ENCODE measurements around the gene ZBTB20.

Gene ZBTB20

DNA sequence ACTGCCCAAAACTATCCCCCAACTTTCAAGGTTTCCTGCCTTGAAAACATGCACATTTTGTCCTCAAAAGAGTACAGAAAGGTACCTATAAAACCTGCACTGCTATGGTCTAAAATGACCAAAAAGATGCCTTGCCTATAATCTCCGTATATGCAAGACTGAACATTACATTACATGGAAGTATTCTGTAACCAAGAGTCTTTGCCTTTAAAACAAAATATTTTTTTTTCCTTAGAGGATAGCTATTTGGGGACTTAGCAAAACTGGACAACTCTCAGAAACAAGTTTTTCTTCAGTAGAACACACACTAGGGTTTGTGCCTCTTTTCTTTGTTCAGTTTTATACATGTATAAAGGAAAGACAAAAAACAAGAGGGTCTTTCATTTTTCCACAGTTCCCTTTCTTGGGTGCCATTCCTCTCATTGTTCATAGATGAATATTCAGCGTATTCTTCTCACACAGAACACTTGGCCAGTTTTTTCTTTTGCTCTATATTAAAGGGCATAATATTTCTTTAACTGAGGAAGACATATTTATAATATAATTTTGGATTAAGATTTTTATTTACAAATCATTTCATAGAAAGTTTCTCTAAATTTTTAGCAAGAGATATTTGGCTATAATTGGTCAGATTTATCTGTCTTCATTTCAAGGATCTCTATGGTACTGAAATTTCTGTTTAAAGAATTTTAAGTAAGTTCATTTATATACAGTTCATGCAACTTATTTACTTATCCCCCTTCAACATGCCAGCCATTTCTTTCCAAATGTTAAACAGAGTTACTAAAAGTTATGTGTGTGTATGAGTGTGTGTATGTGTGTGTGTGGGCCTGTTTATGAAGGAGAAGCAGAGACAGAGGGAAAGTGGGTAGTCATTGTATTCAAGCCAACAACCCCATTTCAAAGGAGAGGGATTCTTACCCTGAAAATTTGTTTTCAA lies 142.6 kb downstream of the ZBTB20 start:
- no peak for DNase-seq

DNA sequence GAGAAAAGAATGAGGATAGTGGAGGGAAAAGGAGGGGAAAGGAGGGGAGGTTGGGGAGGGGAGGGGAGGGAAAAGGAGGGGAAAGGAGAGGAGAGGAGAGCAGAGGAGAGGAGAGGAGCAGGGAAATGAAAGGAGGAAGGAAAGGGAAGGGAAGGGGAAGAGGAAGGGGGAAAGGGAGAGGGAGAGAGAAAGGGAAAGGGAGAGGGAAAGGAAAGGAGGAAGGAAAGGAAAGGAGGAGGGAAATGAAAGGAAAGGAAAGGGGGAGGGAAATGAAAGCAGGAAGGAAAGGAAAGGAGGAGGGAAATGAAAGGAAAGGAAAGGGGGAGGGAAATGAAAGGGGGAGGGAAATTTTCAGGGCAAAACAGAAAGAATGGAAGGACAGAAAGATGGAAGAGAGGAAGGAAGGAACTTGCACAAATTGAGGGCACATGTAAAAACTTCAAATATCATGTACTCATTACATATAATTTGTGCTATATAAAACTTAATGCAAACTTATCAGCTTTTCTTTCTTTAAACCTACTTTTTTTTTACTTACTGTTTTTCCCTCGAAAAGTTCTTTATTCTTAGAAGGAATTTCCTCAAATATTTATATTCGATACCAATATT lies 148.0 kb downstream of the ZBTB20 start:
- no peak for DNase-seq

DNA sequence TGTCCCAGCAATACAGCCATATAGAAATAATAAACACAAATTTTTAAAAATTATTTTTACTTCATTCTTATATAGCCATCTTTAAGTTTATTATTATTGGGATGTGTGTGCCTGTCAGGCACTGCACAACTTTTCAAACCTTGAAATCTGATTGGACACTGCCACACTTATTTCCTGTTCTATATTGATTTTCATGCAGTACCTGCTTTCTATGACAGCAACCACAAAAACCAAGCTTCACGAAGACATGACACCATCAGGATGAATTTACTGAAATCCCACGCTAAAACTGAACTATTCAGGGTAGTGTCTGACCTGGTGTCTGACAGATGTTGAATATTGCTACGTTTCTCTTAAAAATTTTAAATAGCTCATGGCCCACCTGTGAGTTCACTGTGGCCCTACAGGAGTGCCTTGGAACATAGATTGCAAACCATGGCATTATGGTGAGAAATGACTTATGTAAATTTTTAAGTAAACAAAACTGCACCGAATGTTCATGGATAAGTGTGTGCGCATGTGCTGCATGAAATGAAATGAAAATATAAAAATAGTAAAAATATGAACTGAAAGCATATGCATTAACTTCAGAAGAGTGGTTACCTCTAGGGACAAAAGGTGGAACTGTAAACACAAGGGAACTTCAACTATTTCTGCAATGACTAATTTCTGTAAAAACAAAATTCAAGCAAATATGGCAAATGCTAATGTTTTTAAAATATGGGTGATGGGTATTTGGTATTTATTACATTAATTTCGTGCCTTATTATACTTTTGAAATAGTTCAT lies 152.3 kb downstream of the ZBTB20 start:
- no peak for DNase-seq

DNA sequence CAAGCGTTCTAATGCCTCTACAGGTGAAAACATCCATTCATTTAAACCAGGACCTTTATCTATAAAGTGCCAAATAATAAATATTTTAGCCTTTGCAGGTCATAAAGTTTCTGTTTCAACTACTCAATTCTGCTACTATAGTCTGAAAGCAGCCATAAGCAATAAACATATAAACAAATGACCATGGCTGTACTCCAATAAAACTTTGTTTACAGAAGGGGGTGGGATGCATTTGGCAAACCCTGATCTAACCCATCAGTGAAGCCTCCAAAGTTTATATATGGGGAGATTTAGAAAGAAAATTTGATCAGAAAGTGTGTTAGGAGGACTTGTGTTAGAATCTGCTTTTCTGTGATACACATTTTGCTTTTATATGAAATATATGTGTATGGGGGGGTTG lies 161.3 kb downstream of the ZBTB20 start:
- DNase-seq, result no peak

- DNase-seq, result no peak
These were observed 163.8 kb downstream of the ZBTB20 start for GRCh38 chr3:114983248-114983647.

GRCh38 chr3:114974387-114974786 lies 172.7 kb downstream of the ZBTB20 start:
- no peak for DNase-seq

DNA sequence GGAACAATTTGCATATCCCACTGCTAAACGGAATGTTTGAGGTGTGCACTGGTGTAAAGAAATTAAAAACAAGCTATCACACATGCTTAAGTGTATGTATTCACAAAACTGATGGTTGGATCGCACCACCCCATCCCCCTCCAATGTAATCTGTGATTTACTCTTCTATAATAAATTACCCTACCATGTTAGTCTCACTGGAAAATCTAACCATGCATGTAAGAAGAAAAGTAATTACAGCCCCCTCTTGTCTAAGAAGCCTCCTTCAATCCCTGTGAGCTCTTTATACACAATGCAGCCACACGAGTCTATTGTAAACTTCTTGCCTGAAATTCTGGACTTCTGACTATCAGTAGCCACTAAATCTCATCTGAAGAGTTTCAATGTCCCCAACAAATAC lies 173.6 kb downstream of the ZBTB20 start:
- peak; percentile 12 for DNase-seq

DNA sequence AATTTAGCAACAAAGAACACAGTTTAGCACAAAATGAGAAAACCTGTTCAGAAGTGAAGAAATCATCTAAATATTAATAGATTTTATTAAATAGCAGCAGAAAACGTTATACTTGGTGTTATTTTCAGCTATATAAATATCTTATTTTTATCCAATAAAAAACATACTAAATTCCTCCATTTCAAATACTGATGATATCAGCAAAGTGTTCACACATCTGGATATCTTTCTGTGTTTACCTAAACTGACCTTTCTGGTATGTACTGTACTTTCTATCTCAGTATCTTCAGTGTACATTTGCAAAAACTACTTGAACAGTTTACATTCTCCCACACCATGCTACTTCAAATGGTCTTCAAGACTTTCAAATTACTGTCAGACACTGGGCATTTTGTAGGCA lies 179.9 kb downstream of the ZBTB20 start:
- DNase-seq, result no peak

DNA sequence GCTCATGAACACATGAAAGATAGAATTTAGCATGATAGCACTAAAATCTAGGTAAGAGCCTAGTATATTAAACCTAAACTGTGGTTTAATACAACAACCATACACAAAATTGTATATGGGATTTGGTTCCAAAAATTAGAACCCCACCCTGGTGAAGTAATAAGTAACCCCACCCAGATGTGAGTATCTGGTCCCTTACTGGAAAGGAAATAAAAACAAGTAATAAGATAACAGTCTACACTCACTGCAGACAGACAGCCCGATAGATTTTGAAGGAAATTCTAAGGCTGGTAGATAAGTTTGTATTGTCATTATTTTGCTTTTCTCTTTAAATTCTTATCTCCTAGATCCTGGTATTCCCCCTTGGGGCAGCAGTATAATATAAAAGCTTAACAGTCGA lies 184.9 kb downstream of the ZBTB20 start:
- no peak for DNase-seq

GRCh38 chr3:114958930-114959329 lies 188.2 kb downstream of the ZBTB20 start:
- no peak for DNase-seq

DNA sequence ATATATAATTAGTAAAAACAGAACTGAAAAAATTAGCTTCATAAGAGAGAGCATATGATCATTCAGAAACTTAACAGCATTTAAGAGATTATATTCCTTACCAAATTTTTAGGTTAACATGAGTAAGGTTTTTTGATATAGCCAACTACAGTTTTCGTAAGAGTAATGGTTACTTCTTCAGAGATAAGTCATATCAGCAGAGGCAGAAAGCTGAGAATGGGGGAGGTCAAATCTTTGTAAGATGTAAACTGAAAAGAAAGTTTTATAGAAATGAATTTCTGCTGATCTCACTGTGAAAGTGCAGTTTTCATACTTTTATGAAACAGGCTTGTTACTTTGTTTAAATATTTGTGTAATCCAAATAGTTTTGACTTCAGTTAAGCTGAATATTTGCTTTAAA lies 193.3 kb downstream of the ZBTB20 start:
- DNase-seq, result no peak

GRCh38 chr3:114953215-114953799 lies 193.8 kb downstream of the ZBTB20 start:
- DNase-seq, result no peak

DNA sequence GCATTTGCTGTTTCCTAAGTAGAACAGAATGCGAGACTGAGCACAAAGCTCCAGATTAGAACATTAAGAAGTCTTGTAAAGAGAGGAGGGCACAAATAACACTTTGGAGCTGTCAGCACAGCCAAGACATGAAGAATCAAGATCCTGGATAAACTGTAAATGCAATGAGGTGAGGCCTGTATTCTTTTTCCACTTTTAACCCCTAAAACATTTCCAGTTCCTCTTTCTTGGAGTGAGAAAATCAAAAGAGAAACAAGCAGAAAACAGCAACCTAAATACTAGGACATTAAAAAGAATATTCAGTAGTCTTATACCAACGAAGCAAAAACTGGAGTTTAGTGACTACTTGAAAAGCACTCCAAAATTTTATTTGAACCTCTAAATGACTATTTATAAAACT lies 204.3 kb downstream of the ZBTB20 start:
- DNase-seq, result no peak

DNA sequence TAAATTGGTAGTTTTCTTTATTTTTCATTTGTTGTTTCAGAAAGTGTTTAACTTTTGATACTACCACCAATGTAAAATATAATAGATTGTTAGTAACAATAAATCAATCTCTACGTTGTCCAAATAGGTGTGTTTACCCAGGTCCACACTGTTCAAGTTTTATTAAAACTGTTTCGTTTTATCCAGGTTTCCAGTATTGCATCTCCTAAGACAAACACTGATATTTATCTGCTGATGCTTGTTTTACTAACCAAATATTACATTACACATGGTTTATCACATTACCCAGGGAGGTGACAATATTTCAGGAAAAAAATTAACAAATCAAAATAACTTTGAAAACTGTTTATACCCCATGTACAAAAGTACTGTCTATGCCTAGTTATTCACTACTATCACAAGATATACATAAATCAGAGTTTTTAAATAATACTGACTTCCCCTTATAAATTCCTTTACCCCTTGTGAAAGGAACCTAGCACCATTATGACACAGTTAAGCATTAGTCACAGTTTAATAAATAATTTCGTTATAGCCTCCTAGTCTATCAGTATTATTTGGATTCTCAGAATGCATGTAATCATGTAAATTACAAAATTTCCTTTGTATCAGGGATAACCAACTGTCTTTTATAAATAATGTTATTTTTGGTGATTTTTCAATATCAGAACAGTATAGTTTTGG lies 205.3 kb downstream of the ZBTB20 start:
- no peak for DNase-seq

- DNase-seq, result no peak
These were observed 207.2 kb downstream of the ZBTB20 start for GRCh38 chr3:114939920-114940319.

DNA sequence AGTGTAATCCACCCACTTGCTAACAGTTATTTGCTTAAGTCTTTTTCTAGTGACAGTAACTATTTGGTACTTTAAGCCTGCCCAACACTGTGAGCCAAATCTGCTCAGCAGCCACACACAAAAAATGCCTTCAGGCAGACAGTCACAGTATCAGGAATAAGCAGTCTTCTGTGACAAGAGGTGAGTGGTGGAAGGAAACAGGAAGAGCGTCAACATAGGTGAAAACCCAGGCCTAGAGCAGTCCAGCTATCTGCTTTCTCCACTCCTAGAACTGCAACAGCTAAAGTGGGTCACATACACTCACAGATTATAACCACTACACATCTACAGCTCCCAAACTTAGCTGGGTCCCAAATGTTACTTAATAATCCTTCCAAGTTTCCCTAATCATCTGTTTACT lies 213.7 kb downstream of the ZBTB20 start:
- no peak for DNase-seq

- DNase-seq, result no peak
These were observed 216.9 kb downstream of the ZBTB20 start for GRCh38 chr3:114929971-114930732.

GRCh38 chr3:114928989-114929640 lies 218.0 kb downstream of the ZBTB20 start:
- no peak for DNase-seq

DNA sequence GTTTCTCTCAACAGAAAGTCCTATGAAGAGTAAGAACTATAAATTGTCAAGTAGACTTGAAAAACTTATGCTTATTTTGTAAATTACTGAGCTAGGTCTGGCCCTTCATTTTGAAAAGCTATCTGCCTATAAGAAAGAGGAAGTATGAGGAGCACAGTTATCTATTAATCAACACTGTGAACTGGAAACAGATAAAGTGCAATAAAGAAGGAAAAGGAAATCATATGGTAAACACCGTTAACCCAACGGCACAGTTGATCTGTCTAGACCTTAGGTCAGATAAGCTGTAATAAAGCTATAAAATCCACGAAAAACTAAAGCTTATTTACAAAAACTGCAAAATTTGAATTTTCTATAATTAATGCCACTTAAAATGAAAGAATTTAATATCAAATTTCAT lies 242.5 kb downstream of the ZBTB20 start:
- DNase-seq, result no peak

GRCh38 chr3:114903213-114903612 lies 243.9 kb downstream of the ZBTB20 start:
- DNase-seq, result no peak

DNA sequence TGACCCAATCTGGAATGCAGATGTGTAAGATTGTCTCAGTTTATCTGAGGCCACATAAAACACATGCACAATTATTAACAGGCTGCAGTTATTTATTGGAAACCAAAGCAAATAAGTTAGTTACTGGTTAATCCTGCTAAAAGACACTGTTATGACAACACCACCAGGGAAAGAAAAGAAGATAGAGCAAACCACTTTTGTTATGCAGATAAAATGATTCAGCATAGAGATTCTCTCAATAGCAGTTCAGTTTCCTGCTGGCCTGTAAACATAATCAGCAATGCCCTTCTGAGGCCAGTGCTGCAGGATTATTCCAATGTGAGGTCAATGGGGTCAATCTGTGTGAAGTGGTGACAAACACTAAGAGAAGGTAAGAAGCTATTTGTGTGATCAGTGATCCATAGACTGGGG lies 244.4 kb downstream of the ZBTB20 start:
- DNase-seq, result no peak

Data from retina (tissue), 1 donor.